GM21360 (cell line): ENCODE measurements around the gene DOC2A.
"Not testable (repeated sequence)": the region's sequence is repeated elsewhere in the genome, so short reads cannot be mapped to it uniquely, and the experiment has no call there.

Source experiments
- ATAC-seq: cut with Tn5 transposase; IDR thresholded peaks from one replicate; pipeline ENCODE4 v1.9.1; 2021; ENCODE audit warnings: mild to moderate bottlenecking, moderate library complexity; ENCODE audit not compliant: unreplicated experiment

The DOC2A gene

GRCh38 chr16:30027588-30028437 lies 17.0 kb upstream of the DOC2A start:
- ATAC-seq, result no peak

- no peak for ATAC-seq
Observed at GRCh38 chr16:30026449-30026848, 15.6 kb upstream of the DOC2A start.

GRCh38 chr16:30025574-30025973 lies 14.7 kb upstream of the DOC2A start:
- no peak for ATAC-seq

- ATAC-seq, result no peak
Observed at GRCh38 chr16:30025156-30025555, 14.3 kb upstream of the DOC2A start.

GRCh38 chr16:30024451-30024850 lies 13.6 kb upstream of the DOC2A start:
- ATAC-seq, result no peak

GRCh38 chr16:30023586-30023985 lies 12.8 kb upstream of the DOC2A start:
- ATAC-seq, result no peak

- no peak for ATAC-seq
Observed at GRCh38 chr16:30022887-30023286, 12.1 kb upstream of the DOC2A start, which contains the start of gene C16orf92. Gene C16orf92 (plus strand): TSS chr16:30023198. CDS start chr16:30023341, 143 bp downstream.

- no peak for ATAC-seq
Observed at GRCh38 chr16:30018731-30019158, 7.9 kb upstream of the DOC2A start.

- ATAC-seq, result not testable (repeated sequence)
Observed at GRCh38 chr16:30017937-30018336, 7.1 kb upstream of the DOC2A start.

- ATAC-seq, result no peak
Observed at GRCh38 chr16:30017277-30017656, 6.4 kb upstream of the DOC2A start.

- no peak for ATAC-seq
Observed at GRCh38 chr16:30016555-30017276, 5.9 kb upstream of the DOC2A start.

- not testable (repeated sequence) for ATAC-seq
Observed at GRCh38 chr16:30015450-30015849, 4.6 kb upstream of the DOC2A start.

- ATAC-seq, result not testable (repeated sequence)
Observed at GRCh38 chr16:30012598-30012997, 1.8 kb upstream of the DOC2A start.

GRCh38 chr16:30011714-30012504 lies 1.1 kb upstream of the DOC2A start:
- no peak for ATAC-seq

GRCh38 chr16:30009990-30010843 lies 610 bp downstream of the DOC2A start:
- no peak for ATAC-seq

GRCh38 chr16:30009085-30009862 lies 1.6 kb downstream of the DOC2A start:
- ATAC-seq, result no peak

GRCh38 chr16:30007378-30007895 lies 3.4 kb downstream of the DOC2A start:
- ATAC-seq, result no peak

- no peak for ATAC-seq
Observed at GRCh38 chr16:30006659-30007377, 4.0 kb downstream of the DOC2A start.

- ATAC-seq, result no peak
Observed at GRCh38 chr16:30006095-30006473, 4.7 kb downstream of the DOC2A start.
